Ovary (tissue), 9 donors: Measurements from ENCODE around the gene GNAI1. TPM values are rescaled to one million over a fixed set of nuclear protein-coding genes. Genes with fewer than 3 reads are reported as not detected.
A peak's percentile ranks its signal among the peaks of the same experiment; 100 is the strongest.

ENCODE experiments used
- DNase-seq, 5 donors: peaks; one replicate each; pipeline ENCODE4 v3.0.0-alpha.2; 2019 to 2020
- H3K27ac ChIP-seq, 2 donors: fragments of 200-600 bp; one replicate each; pipeline versions ENCODE4 v1.5.1 to v1.8.0; 2019 to 2022
- H3K27me3 ChIP-seq: fragments of 200-600 bp; one replicate; pipeline ENCODE4 v1.8.0; 2022
- H3K36me3 ChIP-seq: fragments of 200-600 bp; sonication (generic); one replicate; pipeline ENCODE4 v1.5.1; 2019
- H3K4me1 ChIP-seq: one replicate; pipeline ENCODE4 v1.8.1; 2013; ENCODE audit warnings: mild to moderate bottlenecking, moderate library complexity; ENCODE audit not compliant: insufficient read depth
- H3K4me3 ChIP-seq: fragments of 200-600 bp; sonication (generic); one replicate; pipeline ENCODE4 v1.5.1; 2017
- H3K9me3 ChIP-seq, 2 donors: fragments of 200-600 bp in 1 of 2; sonication (generic) in 1 of 2; one replicate each; pipeline versions ENCODE4 v1.5.1 to v1.8.1; 2013 to 2019; ENCODE audit warnings: mild to moderate bottlenecking in 1 of 2, moderate library complexity in 1 of 2
- CTCF ChIP-seq, 3 donors: fragments of 450-650 bp in 2 of 3; fragments of 200-600 bp in 1 of 3; IDR thresholded peaks; one replicate each; pipeline versions ENCODE4 v1.5.1 to v1.8.0; 2016 to 2022; ENCODE audit warnings: antibody characterized with exemption in 3 of 3, mild to moderate bottlenecking in 1 of 3
- EP300 ChIP-seq: sonication (generic); formaldehyde crosslinking; IDR thresholded peaks from one replicate; pipeline ENCODE4 v1.6.1; 2017; ENCODE audit warnings: antibody characterized with exemption
- POLR2A ChIP-seq: fragments of 450-650 bp; IDR thresholded peaks from one replicate; pipeline ENCODE4 v1.6.1; 2017; ENCODE audit warnings: antibody characterized with exemption, mild to moderate bottlenecking, moderate library complexity
- WGBS, 3 donors: extraction: QIAGEN DNeasy Blood & Tissue Kit in 1 of 3; methylation state at CpG; one replicate each; pipeline versions ENCODE4 v1.1.5 to v1.1.7; 2013 to 2017; 5-methylcytosine and 5-hydroxymethylcytosine counted together
- intact Hi-C, 4 donors: fragments of 100-400 bp; cut with DNase I; formaldehyde crosslinking; loops; one replicate each; pipeline versions ENCODE4 v1.11.0 to v1.15.1; 2022 to 2023
- polyA plus RNA-seq, 2 donors: library from polyadenylated mRNA; stranded (reverse); fragments of 200-250 nt in 1 of 2; fragments of 350-450 nt in 1 of 2; fragmentation: Illumina TruSeq in 1 of 2; extraction: RNeasy Lipid Tissue Mini Kit (QIAGEN cat#74804) in 1 of 2; gene quantifications; one replicate each; pipeline ENCODE4 v1.2.3, GENCODE V29; 2013 to 2014
- total RNA-seq, 7 donors: library from RNA; depleted of rRNA in 2 of 7; stranded (reverse); fragments of >200 nt in 2 of 7; fragmentation: NEBNext Ultra II Directional in 3 of 7; extraction: Animal tissue kit (Norgen Biotek cat#: 25700) in 3 of 7; gene quantifications; one replicate each; pipeline versions ENCODE4 v1.1.0 to v1.2.4, GENCODE V29; 2016 to 2023
- donor health status: DM: no; HTN: no; CAD: no; lungs with moderate emphysema.
- donor health status: DM: no; HTN: no; CAD: no.
- donor health status: Bipolar disorder and iron deficiency.
- donor health status: DM: yes; HTN: yes; CAD: no.
- donor health status: DM: no; HTN: no; CAD: no.
- donor health status: DM: yes; HTN: yes; CAD: no.

The GNAI1 gene
- total and polyA plus RNA-seq, 9 donors: 14.9 to 51.0 (median 34.6) TPM

GRCh38 chr7:80133361-80134114 is 1.1 kb upstream of the GNAI1 start:
- peak in 1 of 5 donors; percentile 31 for DNase-seq
- 67 to 71% (median 68%) methylated on average over 8 of the region's 8 CpGs for WGBS, 3 donors
- TF ChIP-seq POLR2A: no peak
- TF ChIP-seq CTCF (IDR thresholded peaks at IDR 0.05): no peak

GRCh38 chr7:80134115-80134535 is 506 bp upstream of the GNAI1 start:
- Histone ChIP-seq H3K27ac (peak overlapping the region; percentile 91 to 95), H3K36me3 (no peaks in the 10 kb centered on the region), H3K4me3 (peak overlapping the region; percentile 91), H3K27me3 (no peaks in the 10 kb centered on the region), H3K4me1 (peaks cover 1% of the 10 kb centered on the region), H3K9me3 (no peaks in the 10 kb centered on the region)
- WGBS, 3 donors: 14 to 18% (median 16%) methylated on average over 12 of the region's 12 CpGs
- intact Hi-C loops: loop anchor here in 2 of 4 donors (10.0 kb wide), 2 partner anchors 251 to 261 kb away; no protein-coding TSS in a partner anchor
- DNase-seq: no peak
- TF ChIP-seq EP300 (no peak), CTCF (IDR thresholded peaks at IDR 0.05) (no peak), POLR2A (no peak)

More at GRCh38 chr7:80133361-80134114, 1.1 kb upstream of the GNAI1 start:
- intact Hi-C loops: loop anchor here in 2 of 4 donors (10.0 kb wide), 2 partner anchors 251 to 261 kb away; no protein-coding TSS in a partner anchor
- Histone ChIP-seq H3K4me1 (no peaks in the 10 kb centered on the region), H3K9me3 (no peaks in the 10 kb centered on the region), H3K36me3 (no peaks in the 10 kb centered on the region), H3K27ac (peak overlapping the region in 1 of 2 donors; percentile 91), H3K27me3 (no peaks in the 10 kb centered on the region), H3K4me3 (no peak overlapping the region)

- Histone ChIP-seq H3K4me1 (peaks cover 1% of the 10 kb centered on the region), H3K27ac (peak overlapping the region; percentile 91 to 95), H3K27me3 (no peaks in the 10 kb centered on the region), H3K9me3 (no peaks in the 10 kb centered on the region), H3K36me3 (no peaks in the 10 kb centered on the region), H3K4me3 (peak overlapping the region; percentile 91)
- DNase-seq: peak; percentile 19 to 49 (median 38)
- intact Hi-C loops: loop anchor here in 2 of 4 donors (10.0 kb wide), 2 partner anchors 249 to 259 kb away; no protein-coding TSS in a partner anchor
- TF ChIP-seq POLR2A: no peak
- no peak for TF ChIP-seq CTCF (IDR thresholded peaks at IDR 0.05)
- TF ChIP-seq EP300: no peak
- WGBS, 3 donors: 0 to 1% (median 0%) methylated on average over 44 to 58 of the region's 58 CpGs
These were observed 876 bp downstream of the GNAI1 start for GRCh38 chr7:80135309-80136104.

- WGBS, 3 donors: 51 to 57% (median 53%) methylated on average over 4 of the region's 4 CpGs
- TF ChIP-seq POLR2A (no peak), CTCF (IDR thresholded peaks at IDR 0.05) (no peak)
- H3K27ac ChIP-seq: no peak overlapping the region
- no peaks in the 10 kb centered on the region for H3K9me3 ChIP-seq
- H3K36me3 ChIP-seq: no peaks in the 10 kb centered on the region
- intact Hi-C loops: loop anchor here in 2 of 4 donors (10.0 kb wide), 2 partner anchors 248 to 258 kb away; no protein-coding TSS in a partner anchor
- no peak for DNase-seq
- peaks cover 1% of the 10 kb centered on the region for H3K4me1 ChIP-seq
- peak overlapping the region; percentile 91 for H3K4me3 ChIP-seq
- H3K27me3 ChIP-seq: no peaks in the 10 kb centered on the region
These were observed 1.8 kb downstream of the GNAI1 start for GRCh38 chr7:80136261-80137055.
